NCI-H146 treated with DMSO at 0.1 percent for 48 hours (cell line): Measurements from ENCODE around the gene SLC25A26.

ENCODE experiments used
- DNase-seq: peaks from one replicate; lab custom pipeline; 2025; ENCODE audit not compliant: unreplicated experiment; lab: John Stamatoyannopoulos, UW

Gene SLC25A26, protein sequence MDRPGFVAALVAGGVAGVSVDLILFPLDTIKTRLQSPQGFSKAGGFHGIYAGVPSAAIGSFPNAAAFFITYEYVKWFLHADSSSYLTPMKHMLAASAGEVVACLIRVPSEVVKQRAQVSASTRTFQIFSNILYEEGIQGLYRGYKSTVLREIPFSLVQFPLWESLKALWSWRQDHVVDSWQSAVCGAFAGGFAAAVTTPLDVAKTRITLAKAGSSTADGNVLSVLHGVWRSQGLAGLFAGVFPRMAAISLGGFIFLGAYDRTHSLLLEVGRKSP

DNA sequence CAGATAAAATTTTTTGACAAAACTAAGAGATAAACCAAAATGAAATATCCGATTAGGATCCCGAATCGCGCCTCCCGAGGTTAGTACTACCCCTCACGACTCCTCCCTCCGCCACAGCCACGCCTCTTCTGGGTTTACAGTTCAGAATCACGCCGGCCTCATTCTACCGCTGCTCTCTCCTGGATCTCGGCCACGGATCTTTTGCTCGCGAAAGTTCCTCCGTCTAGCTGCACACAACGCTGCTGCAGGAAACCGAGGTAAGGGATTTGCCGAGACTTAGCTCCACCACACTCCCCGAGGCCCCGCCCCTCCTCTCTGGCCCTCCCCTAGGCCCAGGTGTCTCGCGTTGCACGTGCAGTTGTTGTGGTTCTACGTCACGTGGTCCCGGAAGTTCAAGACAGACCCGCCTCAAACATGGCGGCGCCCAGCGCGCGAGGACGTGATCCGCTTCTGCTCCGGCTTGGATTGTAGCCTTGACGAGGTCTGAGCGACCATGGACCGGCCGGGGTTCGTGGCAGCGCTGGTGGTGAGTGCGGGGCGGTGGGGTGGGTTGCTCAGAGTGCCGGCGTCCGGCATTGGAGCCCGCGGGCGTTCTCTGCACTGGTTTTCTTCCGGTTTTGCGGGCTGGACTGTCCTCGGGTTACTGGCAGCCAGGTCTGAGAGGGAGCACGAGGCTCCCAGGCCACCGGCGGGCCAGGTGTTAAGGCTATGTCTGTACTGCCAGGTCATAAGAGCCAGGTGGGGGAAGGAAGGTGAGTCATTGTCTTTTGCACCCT lies at the start of gene SLC25A26:
Gene SLC25A26 (plus strand): TSS at position 400 of the 776 bp plus-strand sequence. CDS start 94 bp downstream, at position 494.
- DNase-seq: peak; percentile 79

DNA sequence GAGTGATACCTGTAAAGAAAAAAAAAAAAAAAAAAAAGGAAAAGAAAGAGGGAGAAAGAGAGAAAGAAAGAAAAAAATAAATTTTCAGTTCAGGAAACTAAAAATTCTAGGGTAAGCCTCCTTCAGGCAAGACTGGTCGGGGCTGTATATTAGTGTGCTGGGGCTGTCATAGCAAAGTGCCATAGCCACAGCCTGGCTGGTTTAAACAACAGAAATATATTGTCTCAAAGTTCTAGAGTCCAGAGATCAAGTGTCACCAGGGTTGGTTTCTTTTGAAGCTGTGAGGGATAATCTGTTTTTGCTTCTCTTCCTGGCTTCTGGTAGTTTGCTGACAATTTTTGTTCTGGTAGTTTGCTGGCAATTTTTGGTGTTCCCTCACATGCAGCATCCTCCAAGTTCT lies 48.4 kb upstream of the SLC25A26 start:
- DNase-seq: no peak

DNA sequence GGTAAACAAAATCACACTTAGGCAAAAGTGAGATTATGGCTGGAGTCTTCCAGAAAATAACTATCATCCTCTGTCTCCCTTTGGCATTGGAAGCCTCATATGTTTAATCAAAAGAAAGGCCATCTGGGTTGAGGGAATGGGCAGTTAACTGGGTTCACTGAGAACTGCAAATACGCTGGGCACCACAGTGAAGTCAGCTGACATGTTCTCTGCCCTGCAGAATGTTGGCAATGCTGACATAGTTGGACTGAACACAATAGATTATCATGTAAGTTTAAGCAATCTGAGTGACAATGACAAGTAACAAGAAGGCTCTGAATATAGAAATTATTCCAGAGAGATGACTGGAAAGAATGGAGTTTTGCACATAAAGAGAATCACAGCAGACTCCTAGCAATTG lies 43.8 kb upstream of the SLC25A26 start:
- no peak for DNase-seq

DNA sequence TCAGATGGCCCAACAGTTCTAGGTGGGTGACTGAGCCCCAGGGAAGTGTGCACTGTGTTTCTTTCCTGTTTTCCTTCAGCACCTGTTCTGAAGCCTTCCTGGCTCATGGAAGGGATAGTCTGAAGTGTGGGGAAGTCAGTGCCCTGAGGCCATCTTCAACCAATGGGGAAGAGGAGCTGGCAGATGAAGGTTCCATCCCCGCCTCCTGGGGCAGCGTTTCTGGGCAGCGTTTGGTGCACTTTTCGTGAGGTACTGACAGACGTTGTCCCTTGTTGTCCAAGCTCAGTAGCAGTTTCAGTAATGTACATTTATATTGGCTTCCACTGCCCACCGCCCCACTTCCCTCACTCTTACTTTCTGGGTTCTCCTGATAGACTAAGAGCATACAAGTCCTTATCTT lies 42.6 kb upstream of the SLC25A26 start:
- no peak for DNase-seq

DNA sequence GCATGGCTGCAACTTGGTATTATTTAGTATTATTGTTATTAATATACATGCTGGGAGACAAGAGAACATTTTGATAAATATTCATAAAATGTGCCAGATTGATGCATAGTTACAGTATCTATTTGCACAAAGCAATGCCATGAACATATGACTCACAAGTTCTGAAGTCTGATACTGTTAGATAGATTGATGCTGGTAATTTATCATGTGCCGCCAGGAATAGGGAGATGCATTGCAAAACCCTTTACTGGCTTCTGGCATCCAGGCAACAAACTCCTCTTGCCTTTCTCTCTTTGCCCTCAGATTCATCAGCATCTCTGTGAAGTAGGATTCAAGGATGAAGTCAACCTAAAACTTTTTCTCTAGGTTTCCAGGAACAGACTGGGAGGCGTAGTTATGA lies 41.0 kb upstream of the SLC25A26 start:
- DNase-seq: no peak

DNA sequence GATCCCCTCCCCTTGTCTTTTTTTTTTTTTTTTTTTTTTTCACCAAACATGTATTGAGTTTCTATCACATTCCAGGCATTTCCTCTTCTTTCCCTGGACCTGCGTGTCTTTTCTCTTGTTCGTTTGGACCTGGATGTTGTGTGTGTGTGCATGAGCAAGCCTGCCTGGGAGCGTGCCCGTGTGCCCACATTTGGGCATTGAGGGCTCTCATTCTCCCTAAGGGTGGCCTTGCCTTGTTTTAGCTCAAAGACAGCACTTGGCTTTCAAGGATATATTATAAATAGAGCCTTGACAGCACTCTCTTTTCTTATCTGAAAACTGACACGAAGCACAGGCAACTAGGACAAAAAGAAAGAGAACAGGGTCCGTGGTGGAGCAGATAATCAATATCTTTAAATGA lies 39.0 kb upstream of the SLC25A26 start:
- no peak for DNase-seq

DNA sequence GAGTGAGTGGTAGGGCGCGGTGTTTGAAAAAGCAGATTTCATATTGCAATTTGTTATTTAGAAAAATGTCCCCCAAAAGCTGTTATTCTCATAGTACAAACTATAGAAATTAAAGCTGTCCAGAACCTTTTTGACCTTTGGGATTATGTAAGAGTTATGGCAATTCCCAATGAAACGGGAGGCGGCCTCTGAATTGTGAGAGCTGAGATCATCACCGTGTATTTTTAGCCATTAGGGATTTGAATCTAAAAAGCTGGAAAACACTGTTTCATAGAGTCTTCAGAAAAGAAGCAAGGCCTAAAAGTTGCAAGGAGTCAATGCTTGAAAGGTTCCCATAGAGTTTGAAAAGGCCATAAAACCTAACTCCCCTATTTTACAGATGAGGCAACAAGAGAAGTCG lies 38.6 kb upstream of the SLC25A26 start:
- DNase-seq: no peak

- no peak for DNase-seq
Observed at GRCh38 chr3:66186545-66186944, 34.3 kb upstream of the SLC25A26 start.

DNA sequence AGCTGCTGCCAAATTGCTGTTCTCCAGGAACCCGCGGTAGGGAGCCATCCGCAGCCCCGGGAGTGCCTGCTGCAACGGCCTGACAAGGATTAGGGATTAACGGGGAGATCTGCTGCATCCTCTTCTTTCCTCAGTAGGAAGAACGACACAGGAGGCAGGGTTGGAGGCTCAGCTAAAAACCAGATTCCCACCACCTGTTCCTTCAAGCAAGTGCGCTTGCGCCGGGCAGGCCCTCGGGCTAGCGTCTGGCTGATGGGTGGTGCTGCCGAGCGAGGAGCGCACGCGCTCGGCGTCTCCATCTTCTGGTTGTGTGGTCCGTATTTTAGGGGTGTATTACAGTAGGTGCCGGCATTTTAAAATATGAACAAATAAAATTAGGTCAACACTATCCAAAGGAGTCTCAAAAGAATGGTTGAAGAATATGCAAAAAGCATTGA lies 25.4 kb upstream of the SLC25A26 start:
- no peak for DNase-seq

GRCh38 chr3:66196633-66197032 lies 24.2 kb upstream of the SLC25A26 start:
- DNase-seq: no peak

- no peak for DNase-seq
Observed at GRCh38 chr3:66198437-66199088, 22.2 kb upstream of the SLC25A26 start.

- DNase-seq: no peak
Observed at GRCh38 chr3:66199089-66199473, 21.7 kb upstream of the SLC25A26 start.

- no peak for DNase-seq
Observed at GRCh38 chr3:66200147-66200546, 20.7 kb upstream of the SLC25A26 start.

- no peak for DNase-seq
Observed at GRCh38 chr3:66200786-66201185, 20.0 kb upstream of the SLC25A26 start.

DNA sequence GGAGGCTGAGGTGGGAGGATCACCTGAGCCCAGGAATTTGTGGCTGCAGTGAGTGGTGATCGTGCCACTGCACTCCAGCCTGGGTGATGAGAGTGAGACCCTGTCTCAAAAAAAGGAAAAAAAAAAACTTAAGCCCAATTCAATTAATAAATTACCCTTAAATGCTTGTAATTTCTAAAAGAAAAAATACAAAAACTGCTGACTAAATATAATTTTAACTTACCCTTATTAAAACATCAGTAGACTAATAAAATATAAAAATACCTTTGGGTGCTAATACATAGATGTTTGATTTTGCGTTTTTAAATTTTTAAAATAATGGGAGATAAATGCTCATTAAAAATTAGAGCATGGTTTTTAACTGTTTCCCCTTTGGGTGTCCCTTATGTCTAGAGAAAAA lies 17.5 kb upstream of the SLC25A26 start:
- DNase-seq: no peak

DNA sequence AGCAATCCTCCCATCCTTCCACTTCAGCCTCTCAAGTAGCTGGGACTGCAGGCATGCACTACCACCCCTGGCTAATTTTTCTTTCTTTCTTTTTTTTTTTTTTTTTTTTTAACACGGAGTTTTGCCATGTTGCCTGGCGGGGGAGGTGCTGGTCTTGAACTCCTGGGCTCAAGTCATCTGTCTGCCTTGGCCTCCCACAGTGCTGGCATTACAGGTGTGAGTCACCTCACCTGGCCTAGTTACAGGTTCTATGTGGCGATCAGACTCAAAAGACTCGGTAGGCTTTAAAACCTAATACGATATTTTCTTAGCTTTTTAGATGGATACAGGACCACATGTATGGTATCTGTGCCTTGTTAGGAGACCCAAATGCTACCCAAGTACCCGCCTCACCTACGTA lies 14.0 kb upstream of the SLC25A26 start:
- no peak for DNase-seq

- DNase-seq: no peak
Observed at GRCh38 chr3:66208189-66208588, 12.6 kb upstream of the SLC25A26 start.

DNA sequence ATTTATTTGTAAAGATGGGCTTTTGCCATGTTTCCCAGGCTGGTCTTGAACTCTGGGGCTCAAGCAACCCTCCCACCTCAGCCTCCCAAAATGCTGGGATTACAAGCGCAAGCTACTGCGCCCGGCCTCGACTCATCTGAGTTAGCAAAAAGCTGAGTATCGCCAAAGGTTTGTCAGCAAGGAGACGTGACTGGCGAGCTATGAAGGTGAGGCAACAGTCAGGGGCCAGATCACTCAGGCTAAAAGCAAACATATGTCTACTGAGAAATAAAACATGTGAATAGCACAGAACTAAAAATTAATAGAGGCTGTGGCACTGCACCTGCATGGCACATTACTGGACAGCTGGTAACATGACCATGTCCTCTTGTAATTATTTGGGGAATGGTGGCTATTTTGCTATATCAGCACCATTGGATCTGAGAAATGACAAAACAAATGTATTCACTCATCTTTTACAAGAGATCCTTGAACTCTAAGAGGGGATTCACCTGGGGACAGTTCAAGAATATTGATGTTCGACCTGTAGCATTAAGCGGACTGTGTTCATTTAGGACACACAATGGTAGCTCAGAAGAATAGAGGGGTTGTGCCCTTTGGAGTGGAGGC lies 10.0 kb upstream of the SLC25A26 start:
- no peak for DNase-seq

DNA sequence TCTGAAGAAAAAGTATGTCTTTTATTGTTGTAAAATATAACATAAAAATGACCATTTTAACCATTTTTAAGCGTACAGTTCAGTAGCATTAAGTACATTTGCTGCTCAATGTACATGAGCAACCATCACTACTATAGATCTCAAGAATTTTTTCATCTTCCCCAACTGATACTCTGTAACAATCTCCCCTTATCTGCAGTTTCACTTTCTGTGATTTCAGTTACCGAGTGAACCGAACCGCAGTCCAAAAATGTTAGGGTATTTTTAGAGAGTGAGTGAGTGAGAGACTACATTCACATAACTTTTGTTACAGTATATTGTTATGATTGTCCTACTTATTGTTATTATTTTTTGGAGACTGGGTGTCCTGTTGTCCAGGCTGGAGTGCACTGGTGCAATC lies 9.0 kb upstream of the SLC25A26 start:
- DNase-seq: no peak

- no peak for DNase-seq
Observed at GRCh38 chr3:66215106-66215505, 5.7 kb upstream of the SLC25A26 start.

- DNase-seq: no peak
Observed at GRCh38 chr3:66220066-66220465, 735 bp upstream of the SLC25A26 start.

GRCh38 chr3:66224220-66224619 lies 3.4 kb downstream of the SLC25A26 start:
- no peak for DNase-seq
